ENCODE data around the gene KRTAP25-1.

The KRTAP25-1 gene

DNA sequence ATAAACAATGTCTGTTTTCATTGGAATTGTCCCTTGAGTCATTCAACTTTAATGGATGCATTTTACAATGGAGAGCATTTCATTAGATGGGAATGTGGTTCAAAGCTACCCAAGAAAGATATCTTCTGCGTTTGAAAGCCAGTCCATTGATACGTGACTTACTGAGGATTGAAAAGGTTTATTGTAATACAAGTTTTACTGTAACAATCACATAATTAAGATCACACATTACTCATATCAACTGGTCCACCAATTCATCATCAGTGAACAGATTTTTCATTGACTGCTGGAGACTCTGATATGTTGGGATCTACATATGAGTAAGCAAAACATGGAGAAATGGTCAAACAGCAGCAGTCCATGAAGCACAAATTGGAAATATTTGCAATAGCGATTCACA lies 39.4 kb downstream of the KRTAP25-1 start:
- DNase-seq (ENCODE audit: low read depth in 3 of 3): no peak

DNA sequence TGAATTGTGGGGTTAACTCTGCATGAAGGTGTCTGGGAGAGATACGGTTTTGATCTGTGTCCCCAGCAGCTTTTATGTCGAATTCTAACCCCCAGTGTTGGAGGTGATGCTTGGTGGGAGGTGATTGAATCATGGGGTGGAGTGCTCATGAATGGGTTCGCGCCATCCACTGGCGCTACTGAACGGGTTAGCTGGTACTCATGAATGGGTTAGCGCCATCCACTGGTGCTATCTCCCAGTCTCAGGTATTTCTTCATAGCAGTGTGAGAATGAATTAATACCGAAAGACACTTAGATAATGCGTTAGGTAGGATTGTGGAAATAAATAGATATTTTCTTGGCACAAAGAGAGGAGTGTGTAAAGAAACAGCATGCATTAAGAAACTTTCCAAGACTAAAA lies 40.5 kb downstream of the KRTAP25-1 start:
- DNase-seq (ENCODE audit: low read depth in 3 of 3): no peak

DNA sequence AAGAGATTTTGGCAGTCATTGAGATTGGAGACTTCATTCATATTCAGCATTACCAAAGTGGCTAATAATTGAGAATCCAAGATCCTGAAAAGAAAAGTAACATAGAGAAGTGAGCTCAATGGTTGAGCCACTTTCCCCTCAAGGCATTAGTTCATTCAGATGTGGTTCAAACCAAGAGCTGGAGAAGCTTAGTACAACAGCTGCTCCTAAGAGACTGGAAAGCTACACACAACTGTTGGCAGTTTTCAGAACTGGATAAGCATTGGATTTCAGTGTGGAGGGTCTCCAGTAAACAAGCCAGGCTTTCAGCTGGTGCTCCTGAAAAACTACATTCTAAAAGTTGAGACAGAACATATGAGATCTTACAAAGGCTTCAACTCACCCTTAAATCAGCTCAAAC lies 44.3 kb downstream of the KRTAP25-1 start:
- no peak for DNase-seq (ENCODE audit: low read depth in 3 of 3)

DNA sequence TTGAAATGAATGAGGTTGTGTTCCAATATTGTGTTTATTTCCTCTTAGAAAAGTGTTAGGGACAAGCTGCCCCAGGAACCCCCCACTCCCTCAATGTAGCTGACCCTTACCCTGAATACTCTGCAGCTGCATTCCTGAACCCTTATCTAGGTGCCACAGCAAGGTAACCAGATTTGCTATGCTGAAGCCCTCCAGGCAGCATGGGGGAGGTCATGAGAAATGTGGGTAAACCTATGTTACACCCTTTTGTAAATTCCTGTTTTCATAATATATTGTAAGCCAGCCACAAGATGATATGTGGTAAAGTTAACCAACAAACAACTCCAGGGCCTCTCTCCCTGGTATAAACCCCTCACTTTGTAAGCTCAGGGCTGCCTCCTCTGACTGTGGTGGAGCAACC lies 45.6 kb downstream of the KRTAP25-1 start:
- DNase-seq (ENCODE audit: low read depth in 3 of 3): no peak

DNA sequence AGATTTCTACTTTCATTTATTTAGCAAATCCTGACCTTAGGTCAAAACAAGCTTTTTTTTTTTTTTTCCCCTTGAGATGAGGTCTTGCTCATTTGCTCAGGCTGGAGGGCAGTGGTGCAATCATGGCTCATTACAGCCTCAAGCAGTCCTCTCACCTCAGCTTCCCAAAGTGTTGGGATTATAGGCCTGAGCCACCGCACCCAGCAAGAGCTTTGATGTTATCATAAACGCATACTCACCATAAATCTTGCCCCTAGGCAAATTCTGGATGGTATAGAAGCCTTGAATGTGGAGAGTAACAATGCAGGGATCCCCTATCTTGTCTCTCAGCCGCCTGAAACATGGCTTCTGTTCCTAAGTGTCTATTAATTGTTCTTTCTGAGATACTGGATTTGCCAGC lies 48.7 kb downstream of the KRTAP25-1 start:
- DNase-seq (ENCODE audit: low read depth in 3 of 3): no peak
